OCI-LY7 (cell line): Measurements from ENCODE around the gene SAMMSON.

Source experiments
- CTCF ChIP-seq: fragments of 200-600 bp; sonication (generic); conservative IDR thresholded peaks from 2 replicates; pipeline ENCODE4 v1.5.1; 2014; ENCODE audit warnings: mild to moderate bottlenecking, antibody characterized with exemption, low read length, moderate library complexity, mixed read lengths
- EZH2phosphoT487 ChIP-seq: fragments of 200-600 bp; sonication (generic); IDR thresholded peaks from 2 replicates; pipeline ENCODE4 v1.6.1; 2018; ENCODE audit warnings: low read depth, borderline replicate concordance, mild to moderate bottlenecking, mixed run types, antibody characterized with exemption, low read length, moderate library complexity, mixed read lengths

- TF ChIP-seq CTCF, result no peak
- TF ChIP-seq EZH2phosphoT487, result no peak
Measured at GRCh38 chr3:70028361-70028760, 28.8 kb downstream of the SAMMSON start.
